Ovary (tissue), 9 donors: ENCODE measurements around the gene ZCCHC17. TPM values are rescaled to one million over a fixed set of nuclear protein-coding genes. Genes with fewer than 3 reads are reported as not detected.

Experiments
- DNase-seq, 5 donors: peaks; one replicate each; pipeline ENCODE4 v3.0.0-alpha.2; 2019 to 2020
- H3K27ac ChIP-seq, 2 donors: fragments of 200-600 bp; one replicate each; pipeline versions ENCODE4 v1.5.1 to v1.8.0; 2019 to 2022
- H3K27me3 ChIP-seq: fragments of 200-600 bp; one replicate; pipeline ENCODE4 v1.8.0; 2022
- H3K36me3 ChIP-seq: fragments of 200-600 bp; sonication (generic); one replicate; pipeline ENCODE4 v1.5.1; 2019
- H3K4me1 ChIP-seq: one replicate; pipeline ENCODE4 v1.8.1; 2013; ENCODE audit warnings: mild to moderate bottlenecking, moderate library complexity; ENCODE audit not compliant: insufficient read depth
- H3K4me3 ChIP-seq: fragments of 200-600 bp; sonication (generic); one replicate; pipeline ENCODE4 v1.5.1; 2017
- H3K9me3 ChIP-seq, 2 donors: fragments of 200-600 bp in 1 of 2; sonication (generic) in 1 of 2; one replicate each; pipeline versions ENCODE4 v1.5.1 to v1.8.1; 2013 to 2019; ENCODE audit warnings: mild to moderate bottlenecking in 1 of 2, moderate library complexity in 1 of 2
- CTCF ChIP-seq, 3 donors: fragments of 450-650 bp in 2 of 3; fragments of 200-600 bp in 1 of 3; IDR thresholded peaks; one replicate each; pipeline versions ENCODE4 v1.5.1 to v1.8.0; 2016 to 2022; ENCODE audit warnings: antibody characterized with exemption in 3 of 3, mild to moderate bottlenecking in 1 of 3
- EP300 ChIP-seq: sonication (generic); formaldehyde crosslinking; IDR thresholded peaks from one replicate; pipeline ENCODE4 v1.6.1; 2017; ENCODE audit warnings: antibody characterized with exemption
- POLR2A ChIP-seq: fragments of 450-650 bp; IDR thresholded peaks from one replicate; pipeline ENCODE4 v1.6.1; 2017; ENCODE audit warnings: antibody characterized with exemption, mild to moderate bottlenecking, moderate library complexity
- WGBS, 3 donors: extraction: QIAGEN DNeasy Blood & Tissue Kit in 1 of 3; methylation state at CpG; one replicate each; pipeline versions ENCODE4 v1.1.5 to v1.1.7; 2013 to 2017; 5-methylcytosine and 5-hydroxymethylcytosine counted together
- intact Hi-C, 4 donors: fragments of 100-400 bp; cut with DNase I; formaldehyde crosslinking; loops; one replicate each; pipeline versions ENCODE4 v1.11.0 to v1.15.1; 2022 to 2023
- polyA plus RNA-seq, 2 donors: library from polyadenylated mRNA; stranded (reverse); fragments of 200-250 nt in 1 of 2; fragments of 350-450 nt in 1 of 2; fragmentation: Illumina TruSeq in 1 of 2; extraction: RNeasy Lipid Tissue Mini Kit (QIAGEN cat#74804) in 1 of 2; gene quantifications; one replicate each; pipeline ENCODE4 v1.2.3, GENCODE V29; 2013 to 2014
- total RNA-seq, 7 donors: library from RNA; depleted of rRNA in 2 of 7; stranded (reverse); fragments of >200 nt in 2 of 7; fragmentation: NEBNext Ultra II Directional in 3 of 7; extraction: Animal tissue kit (Norgen Biotek cat#: 25700) in 3 of 7; gene quantifications; one replicate each; pipeline versions ENCODE4 v1.1.0 to v1.2.4, GENCODE V29; 2016 to 2023
- donor health status: DM: no; HTN: no; CAD: no; lungs with moderate emphysema.
- donor health status: DM: no; HTN: no; CAD: no.
- donor health status: Bipolar disorder and iron deficiency.
- donor health status: DM: yes; HTN: yes; CAD: no.
- donor health status: DM: no; HTN: no; CAD: no.
- donor health status: DM: yes; HTN: yes; CAD: no.

Gene ZCCHC17
- total and polyA plus RNA-seq, 9 donors = 16.0 to 48.5 (median 23.0) TPM

- no peaks in the 10 kb centered on the region for H3K36me3 ChIP-seq
- peaks cover 26% of the 10 kb centered on the region for H3K4me1 ChIP-seq
- intact Hi-C loops = no loop called here
- peak overlapping the region; percentile 43 for H3K4me3 ChIP-seq
- 20 to 23% (median 23%) methylated on average over 11 of the region's 11 CpGs for WGBS, 3 donors
- no peaks in the 10 kb centered on the region for H3K27me3 ChIP-seq
- TF ChIP-seq EP300 = no peak
- TF ChIP-seq POLR2A = no peak
- no peak for TF ChIP-seq CTCF (IDR thresholded peaks at IDR 0.05)
- no peak for DNase-seq
- no peaks in the 10 kb centered on the region for H3K9me3 ChIP-seq
- H3K27ac ChIP-seq = peak overlapping the region; percentile 72 to 89
Observed at GRCh38 chr1:31373897-31374486, 77.2 kb downstream of the ZCCHC17 start.

GRCh38 chr1:31374511-31375196, 77.8 kb downstream of the ZCCHC17 start:
- Histone ChIP-seq H3K4me3 (no peak overlapping the region), H3K27ac (peak overlapping the region in 1 of 2 donors; percentile 89), H3K4me1 (peaks cover 21% of the 10 kb centered on the region), H3K27me3 (no peaks in the 10 kb centered on the region), H3K36me3 (no peaks in the 10 kb centered on the region), H3K9me3 (no peaks in the 10 kb centered on the region)
- intact Hi-C loops = no loop called here
- WGBS, 3 donors = 59 to 68% (median 61%) methylated on average over 7 of the region's 7 CpGs
- DNase-seq = peak; percentile 75 to 79 (median 77)
- no peak for TF ChIP-seq EP300
- no peak for TF ChIP-seq CTCF (IDR thresholded peaks at IDR 0.05)
- no peak for TF ChIP-seq POLR2A

GRCh38 chr1:31376375-31377134, 79.7 kb downstream of the ZCCHC17 start:
- no peak for DNase-seq
- WGBS, 3 donors = 74 to 77% (median 74%) methylated on average over 8 of the region's 8 CpGs

More at GRCh38 chr1:31376375-31377134, 79.7 kb downstream of the ZCCHC17 start:
- intact Hi-C loops = no loop called here
- Histone ChIP-seq H3K9me3 (no peaks in the 10 kb centered on the region), H3K4me1 (peaks cover 12% of the 10 kb centered on the region), H3K36me3 (no peaks in the 10 kb centered on the region), H3K27me3 (no peaks in the 10 kb centered on the region), H3K4me3 (no peak overlapping the region), H3K27ac (no peak overlapping the region)
- no peak for TF ChIP-seq EP300
- TF ChIP-seq CTCF (IDR thresholded peaks at IDR 0.05) = no peak
- no peak for TF ChIP-seq POLR2A
